HCT116 (cell line): Measurements from ENCODE around the gene CELA2A. TPM values are rescaled to one million over a fixed set of nuclear protein-coding genes. Genes with fewer than 3 reads are reported as not detected.
"Not testable (repeated sequence)": the region's sequence is repeated elsewhere in the genome, so short reads cannot be mapped to it uniquely, and the experiment has no call there.

Experiments
- ATAC-seq: fragments of 200-7000 bp; cut with Tn5 transposase; 2 replicates; pipeline ENCODE4 v1.9.1; 2020; ENCODE audit warnings: mild to moderate bottlenecking, moderate library complexity
- BruUV-seq: library from RNA; stranded (reverse); fragments of 400-500 nt; replicated peaks from 2 replicates; lab custom pipeline; 2021; lab: Mats Ljungman, UMichigan
- CTCF ChIA-PET: fragments of 300-600 bp; sonication (Branson Sonifier 250); formaldehyde crosslinking; loops from one replicate; lab custom pipeline; 2021; ENCODE audit warnings: antibody characterized with exemption; lab: Charles Lee
- POLR2A ChIA-PET: fragments of 300-600, 350-600 bp; sonication (Branson Sonifier 250); formaldehyde crosslinking; loops from one replicate; lab custom pipeline; 2021; ENCODE audit warnings: antibody characterized with exemption; lab: Charles Lee
- RAD21 ChIA-PET, 2 experiments: fragments of 300-600 bp; sonication (Branson Sonifier 250); formaldehyde crosslinking; loops; one replicate each; lab custom pipeline; 2023; ENCODE audit warnings: low total read pairs in 2 of 2; ENCODE audit not compliant: uncharacterized antibody in 2 of 2, unreplicated experiment in 2 of 2, low non-redundant PET in 1 of 2; lab: Charles Lee
- DNase-seq: peaks from one replicate; pipeline ENCODE4 v3.0.0-alpha.2; 2010; ENCODE audit warnings: low read depth, low spot score
- H2AFZ ChIP-seq: fragments of 200-600 bp; shearing (Covaris generic), sonication (generic); 2 replicates; pipeline ENCODE4 v1.6.1; 2017; ENCODE audit warnings: low read depth, mixed run types, mixed read lengths, antibody characterized with exemption, low read length; ENCODE audit not compliant: poor library complexity, severe bottlenecking
- H3K27ac ChIP-seq: 2 replicates; pipeline ENCODE4 v1.5.1; 2012; ENCODE audit warnings: low read depth, low read length
- H3K27me3 ChIP-seq: fragments of 200-600 bp; sonication (generic); 2 replicates; pipeline ENCODE4 v1.6.1; 2016; ENCODE audit warnings: mixed run types, low read length, mixed read lengths; ENCODE audit not compliant: insufficient read depth
- H3K36me3 ChIP-seq, 2 experiments: fragments of 200-500 bp in 1 of 2; fragments of 200-600 bp in 1 of 2; sonication (Bioruptor generic) in 1 of 2; sonication (generic) in 1 of 2; 2 replicates each; pipeline versions ENCODE4 v1.5.1 to v1.6.1; 2014 to 2016; ENCODE audit warnings: low read length in 2 of 2, inconsistent platforms in 1 of 2, mixed read lengths in 1 of 2, mixed run types in 1 of 2; ENCODE audit not compliant: insufficient read depth in 2 of 2, control insufficient read depth in 1 of 2
- H3K4me1 ChIP-seq, 2 experiments: fragments of 200-600 bp in 1 of 2; sonication (generic) in 1 of 2; 2 replicates each; pipeline versions ENCODE4 v1.5.1 to v1.6.1; 2012 to 2017; ENCODE audit warnings: low read length in 2 of 2, inconsistent platforms in 1 of 2, mild to moderate bottlenecking in 1 of 2, mixed read lengths in 1 of 2, mixed run types in 1 of 2, moderate library complexity in 1 of 2; ENCODE audit not compliant: insufficient read depth in 2 of 2, control insufficient read depth in 1 of 2
- H3K4me2 ChIP-seq: fragments of 200-600 bp; sonication (generic); 2 replicates; pipeline ENCODE4 v1.6.1; 2017; ENCODE audit warnings: mixed run types, low read length, mixed read lengths
- H3K4me3 ChIP-seq, 2 experiments: fragments of 200-600 bp in 1 of 2; sonication (generic) in 1 of 2; replicated peaks in 1 of 2; 2 replicates each; pipeline ENCODE4 v1.5.1; 2011 to 2016; ENCODE audit warnings: low read length in 2 of 2, control low read depth in 1 of 2, low read depth in 1 of 2, mild to moderate bottlenecking in 1 of 2, mixed read lengths in 1 of 2, mixed run types in 1 of 2
- H3K79me2 ChIP-seq: fragments of 200-600 bp; sonication (generic); 2 replicates; pipeline ENCODE4 v1.6.1; 2017; ENCODE audit warnings: mild to moderate bottlenecking, mixed run types, low read length, moderate library complexity, mixed read lengths; ENCODE audit not compliant: insufficient read depth
- H3K9ac ChIP-seq: fragments of 200-600 bp; sonication (generic); 2 replicates; pipeline ENCODE4 v1.6.1; 2016; ENCODE audit warnings: low read length, mixed read lengths
- H3K9me2 ChIP-seq: fragments of 200-600 bp; sonication (generic), shearing (Covaris generic); 2 replicates; pipeline ENCODE4 v1.6.1; 2017; ENCODE audit warnings: mixed run types, mild to moderate bottlenecking, moderate library complexity; ENCODE audit not compliant: insufficient read depth
- H3K9me3 ChIP-seq, 2 experiments: fragments of 200-500 bp in 1 of 2; fragments of 200-600 bp in 1 of 2; sonication (Bioruptor generic) in 1 of 2; sonication (generic) in 1 of 2; 2 replicates each; pipeline ENCODE4 v1.6.1; 2014 to 2017; ENCODE audit warnings: low read length in 2 of 2, mixed read lengths in 2 of 2, inconsistent platforms in 1 of 2, low read depth in 1 of 2, mild to moderate bottlenecking in 1 of 2, mixed run types in 1 of 2, moderate library complexity in 1 of 2; ENCODE audit not compliant: control insufficient read depth in 1 of 2, insufficient read depth in 1 of 2
- H4K20me1 ChIP-seq: fragments of 200-600 bp; sonication (generic), shearing (Covaris generic); 2 replicates; pipeline ENCODE4 v1.6.1; 2017; ENCODE audit warnings: mixed run types, mild to moderate bottlenecking, moderate library complexity; ENCODE audit not compliant: insufficient read depth
- CEBPB ChIP-seq: IDR thresholded peaks from 2 replicates; pipeline ENCODE4 v1.6.1; 2012; ENCODE audit warnings: low read depth
- EZH2 ChIP-seq: fragments of 200-600 bp; sonication (generic); IDR thresholded peaks from 2 replicates; pipeline ENCODE4 v1.6.1; 2017; ENCODE audit warnings: antibody characterized with exemption, mixed run types
- EZH2phosphoT487 ChIP-seq: fragments of 200-600 bp; IDR thresholded peaks from 2 replicates; pipeline ENCODE4 v1.6.1; 2018; ENCODE audit warnings: antibody characterized with exemption, borderline replicate concordance
- POLR2A ChIP-seq: IDR thresholded peaks from 2 replicates; pipeline ENCODE4 v1.7.0; 2011; ENCODE audit warnings: borderline replicate concordance; ENCODE audit not compliant: insufficient read depth, insufficient read length; ENCODE audit errors: extremely low read depth
- RAD21 ChIP-seq: IDR thresholded peaks from 2 replicates; pipeline ENCODE4 v1.6.1; 2012; ENCODE audit warnings: low read depth, mild to moderate bottlenecking
- SP1 ChIP-seq: IDR thresholded peaks from 2 replicates; pipeline ENCODE4 v1.6.1; 2012; ENCODE audit warnings: low read depth
- TCF7L2 ChIP-seq: IDR thresholded peaks from 2 replicates; pipeline ENCODE4 v1.7.0; 2011; ENCODE audit warnings: borderline replicate concordance, inconsistent platforms; ENCODE audit not compliant: insufficient read depth, insufficient read length; ENCODE audit errors: extremely low read depth
- ZBTB33 ChIP-seq: IDR thresholded peaks from 2 replicates; pipeline ENCODE4 v1.6.1; 2011; ENCODE audit warnings: mild to moderate bottlenecking, low read length, moderate library complexity; ENCODE audit not compliant: insufficient replicate concordance; ENCODE audit errors: extremely low read depth
- ZFX ChIP-seq: fragments of 450-650 bp; IDR thresholded peaks from 2 replicates; pipeline ENCODE4 v1.6.1; 2017
- ZNF274 ChIP-seq: fragments of 200-500 bp; sonication (Bioruptor generic); IDR thresholded peaks from 2 replicates; pipeline ENCODE4 v1.6.1; 2014; ENCODE audit warnings: mild to moderate bottlenecking, low read depth, low read length, inconsistent platforms
- intact Hi-C: fragments of 100-400 bp; cut with micrococcal nuclease; formaldehyde crosslinking; loops from 2 replicates; pipeline ENCODE4 v1.10.0; 2022
- total RNA-seq: library from RNA; stranded (reverse); gene quantifications from one replicate; pipeline ENCODE4 v1.2.1, GENCODE V29; 2021; ENCODE audit not compliant: unreplicated experiment

The CELA2A gene
- total RNA-seq, 1 experiment from 2014 or later = 1.6 TPM

DNA sequence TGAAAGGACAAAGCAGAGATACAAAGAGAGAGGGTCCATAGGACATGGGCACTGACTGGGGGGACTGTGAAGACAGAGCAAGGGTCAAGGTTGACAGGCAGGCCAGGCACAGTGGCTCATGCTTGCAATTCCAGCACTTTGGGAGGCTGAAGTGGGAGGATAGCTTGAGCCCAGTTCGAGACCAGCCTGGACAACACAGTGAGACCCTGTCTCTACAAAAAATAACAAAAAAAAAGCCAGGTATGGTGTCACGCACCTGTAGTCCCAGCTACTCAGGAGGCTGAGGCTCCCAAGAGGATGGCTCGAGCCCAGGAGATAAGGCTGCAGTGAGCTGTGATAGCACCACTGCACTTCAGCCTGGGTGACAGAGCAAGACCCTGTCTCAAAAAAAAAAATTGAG lies 63.1 kb downstream of the CELA2A start:
- no peak overlapping the region for H3K27ac ChIP-seq
- intact Hi-C loops = no loop called here
- H3K9me2 ChIP-seq = no peaks in the 10 kb centered on the region
- no peaks in the 10 kb centered on the region; the same call in 1 of the 2 replicates for H3K79me2 ChIP-seq
- ChIA-PET POLR2A (no interaction called here), RAD21 (no interaction called here), CTCF (no interaction called here)
- TF ChIP-seq TCF7L2 (no peak), CEBPB (no peak), EZH2 (no peak), EZH2phosphoT487 (no peak), ZFX (no peak), ZNF274 (no peak), POLR2A (no peak), ZBTB33 (no peak), SP1 (no peak), RAD21 (no peak)
- peaks cover 2 to 5% of the 10 kb centered on the region in 2 experiments; a peak in 1 of 4 replicates for H3K36me3 ChIP-seq
- H3K4me2 ChIP-seq = no peak overlapping the region
- no peaks in the 10 kb centered on the region for H3K27me3 ChIP-seq
- no peak overlapping the region for H3K4me3 ChIP-seq
- H2AFZ ChIP-seq = no peak overlapping the region
- BruUV-seq = no TSS peak
- peaks cover 5 to 10% of the 10 kb centered on the region in 2 experiments; a peak in 3 of 4 replicates for H3K4me1 ChIP-seq
- no peak overlapping the region for H3K9ac ChIP-seq
- ATAC-seq (no peak), DNase-seq (no peak)
- no peaks in the 10 kb centered on the region for H4K20me1 ChIP-seq
- no peaks in the 10 kb centered on the region for H3K9me3 ChIP-seq

GRCh38 chr1:15521206-15521906 lies 64.8 kb downstream of the CELA2A start:
- ATAC-seq, intact Hi-C loops, H3K36me3 ChIP-seq, H3K27ac ChIP-seq, H2AFZ ChIP-seq, H3K4me3 ChIP-seq, BruUV-seq, CTCF ChIA-PET, H3K9ac ChIP-seq, H3K79me2 ChIP-seq, H4K20me1 ChIP-seq, RAD21 ChIA-PET, H3K27me3 ChIP-seq, H3K9me3 ChIP-seq, H3K9me2 ChIP-seq, POLR2A ChIA-PET, DNase-seq, H3K4me2 ChIP-seq: not testable (repeated sequence)
- peaks cover 10 to 22% of the 10 kb centered on the region in 2 experiments for H3K4me1 ChIP-seq
